HG03196 (cell line): ENCODE measurements around the gene FOXB2.
A peak's percentile ranks its signal among the peaks of the same experiment; 100 is the strongest.
"Not testable (repeated sequence)": the region's sequence is repeated elsewhere in the genome, so short reads cannot be mapped to it uniquely, and the experiment has no call there.

Experiments used
- ATAC-seq: cut with Tn5 transposase; IDR thresholded peaks from one replicate; pipeline ENCODE4 v1.9.1; 2021; ENCODE audit not compliant: unreplicated experiment

Gene FOXB2

GRCh38 chr9:77019236-77019925, at the start of gene FOXB2:
TSS of gene FOXB2 (plus strand) at chr9:77019655. CDS start at chr9:77019655, 0 bp downstream.
- ATAC-seq: no peak

- no peak for ATAC-seq
Observed at GRCh38 chr9:76969716-76970115, 49.7 kb upstream of the FOXB2 start.

GRCh38 chr9:76978831-76979230, 40.6 kb upstream of the FOXB2 start:
- not testable (repeated sequence) for ATAC-seq

GRCh38 chr9:76980566-76980965, 38.9 kb upstream of the FOXB2 start:
- no peak for ATAC-seq

GRCh38 chr9:76984486-76984885, 35.0 kb upstream of the FOXB2 start:
- ATAC-seq: no peak

- no peak for ATAC-seq
Observed at GRCh38 chr9:76985581-76985980, 33.9 kb upstream of the FOXB2 start.

GRCh38 chr9:76987594-76988200, 31.8 kb upstream of the FOXB2 start:
- ATAC-seq: no peak

GRCh38 chr9:76988941-76989340, 30.5 kb upstream of the FOXB2 start:
- no peak for ATAC-seq

GRCh38 chr9:76989501-76989900, 30.0 kb upstream of the FOXB2 start:
- no peak for ATAC-seq

GRCh38 chr9:76996700-76997099, 22.8 kb upstream of the FOXB2 start:
- ATAC-seq: no peak

- ATAC-seq: no peak
Observed at GRCh38 chr9:76999261-76999660, 20.2 kb upstream of the FOXB2 start.

- no peak for ATAC-seq
Observed at GRCh38 chr9:77000330-77000729, 19.1 kb upstream of the FOXB2 start.

GRCh38 chr9:77003366-77003765, 16.1 kb upstream of the FOXB2 start:
- ATAC-seq: no peak

- ATAC-seq: no peak
Observed at GRCh38 chr9:77005216-77005615, 14.2 kb upstream of the FOXB2 start.

- ATAC-seq: no peak
Observed at GRCh38 chr9:77010527-77010926, 8.9 kb upstream of the FOXB2 start.

GRCh38 chr9:77011973-77012821, 7.3 kb upstream of the FOXB2 start:
- peak; percentile 56 for ATAC-seq

GRCh38 chr9:77013206-77013931, 6.1 kb upstream of the FOXB2 start:
- no peak for ATAC-seq

GRCh38 chr9:77013932-77014596, 5.4 kb upstream of the FOXB2 start:
- no peak for ATAC-seq

GRCh38 chr9:77014597-77015263, 4.7 kb upstream of the FOXB2 start:
- ATAC-seq: no peak
